Stomach (tissue), 9 donors: ENCODE measurements around the gene GKN1. TPM values are rescaled to one million over a fixed set of nuclear protein-coding genes. Genes with fewer than 3 reads are reported as not detected.

ENCODE experiments used
- DNase-seq, 2 donors: peaks; one replicate each; pipeline versions ENCODE4 v3.0.0 to v3.0.0-alpha.2; 2013 to 2019
- H3K27ac ChIP-seq, 5 donors: fragments of 200-600 bp in 4 of 5; sonication (generic) in 4 of 5; one replicate each; pipeline ENCODE4 v1.5.1; 2013 to 2019; ENCODE audit warnings: mild to moderate bottlenecking in 1 of 5, moderate library complexity in 1 of 5
- H3K27me3 ChIP-seq, 3 donors: fragments of 200-600 bp; sonication (generic); one replicate each; pipeline ENCODE4 v1.5.1; 2017 to 2019; ENCODE audit warnings: mixed run types in 1 of 3
- H3K36me3 ChIP-seq, 4 donors: fragments of 200-600 bp; sonication (generic); 1 replicate in 3 of 4; 2 replicates in 1 of 4; pipeline ENCODE4 v1.5.1; 2016 to 2019
- H3K4me1 ChIP-seq, 4 donors: fragments of 200-600 bp; sonication (generic); one replicate each; pipeline ENCODE4 v1.5.1; 2016 to 2019
- H3K4me3 ChIP-seq, 4 donors: fragments of 200-600 bp; sonication (generic) in 3 of 4; one replicate each; pipeline ENCODE4 v1.5.1; 2016 to 2019; ENCODE audit warnings: mild to moderate bottlenecking in 1 of 4
- H3K9me3 ChIP-seq, 4 donors: fragments of 200-600 bp; sonication (generic); one replicate each; pipeline ENCODE4 v1.5.1; 2016 to 2019
- CTCF ChIP-seq, 7 experiments: fragments of 450-650 bp in 4 of 7; fragments of 200-600 bp in 3 of 7; sonication (generic) in 3 of 7; IDR thresholded peaks; one replicate each; pipeline ENCODE4 v1.5.1; 2016 to 2019; ENCODE audit warnings: antibody characterized with exemption in 7 of 7, control low read depth in 2 of 7, mild to moderate bottlenecking in 1 of 7
- EP300 ChIP-seq: sonication (generic); formaldehyde crosslinking; IDR thresholded peaks from one replicate; pipeline ENCODE4 v1.6.1; 2017; ENCODE audit warnings: antibody characterized with exemption
- POLR2A ChIP-seq, 4 donors: fragments of 450-650 bp; IDR thresholded peaks; one replicate each; pipeline ENCODE4 v1.6.1; 2016; ENCODE audit warnings: antibody characterized with exemption in 4 of 4, control low read depth in 2 of 4, mild to moderate bottlenecking in 1 of 4, moderate library complexity in 1 of 4
- POLR2AphosphoS5 ChIP-seq, 3 donors: sonication (generic); formaldehyde crosslinking; IDR thresholded peaks; one replicate each; pipeline ENCODE4 v1.6.1; 2016; ENCODE audit warnings: antibody characterized with exemption in 3 of 3
- WGBS, 5 donors: extraction: QIAGEN DNeasy Blood & Tissue Kit in 3 of 5; methylation state at CpG; one replicate each; pipeline versions ENCODE4 v1.1.5 to v1.1.7; 2013 to 2018; 5-methylcytosine and 5-hydroxymethylcytosine counted together
- intact Hi-C: fragments of 100-400 bp; cut with DNase I; formaldehyde crosslinking; loops from one replicate; pipeline ENCODE4 v1.15.1; 2023; ENCODE audit warnings: low total_unique reads
- polyA plus RNA-seq, 3 donors: library from polyadenylated mRNA; stranded (reverse); fragments of 200-250 nt; gene quantifications; one replicate each; pipeline ENCODE4 v1.2.3, GENCODE V29; 2013
- total RNA-seq, 5 donors: library from RNA; depleted of rRNA; stranded (reverse); fragments of >200 nt; gene quantifications; one replicate each; pipeline versions ENCODE4 v1.1.0 to v1.2.3, GENCODE V29; 2014 to 2016
- donor health status: healthy with polysubstance abuse.
- donor health status: Bipolar disorder and iron deficiency.
- donor health status: healthy.

Gene GKN1
- total and polyA plus RNA-seq, 8 donors, result 1.7 to 7,706 (median 624) TPM

DNA sequence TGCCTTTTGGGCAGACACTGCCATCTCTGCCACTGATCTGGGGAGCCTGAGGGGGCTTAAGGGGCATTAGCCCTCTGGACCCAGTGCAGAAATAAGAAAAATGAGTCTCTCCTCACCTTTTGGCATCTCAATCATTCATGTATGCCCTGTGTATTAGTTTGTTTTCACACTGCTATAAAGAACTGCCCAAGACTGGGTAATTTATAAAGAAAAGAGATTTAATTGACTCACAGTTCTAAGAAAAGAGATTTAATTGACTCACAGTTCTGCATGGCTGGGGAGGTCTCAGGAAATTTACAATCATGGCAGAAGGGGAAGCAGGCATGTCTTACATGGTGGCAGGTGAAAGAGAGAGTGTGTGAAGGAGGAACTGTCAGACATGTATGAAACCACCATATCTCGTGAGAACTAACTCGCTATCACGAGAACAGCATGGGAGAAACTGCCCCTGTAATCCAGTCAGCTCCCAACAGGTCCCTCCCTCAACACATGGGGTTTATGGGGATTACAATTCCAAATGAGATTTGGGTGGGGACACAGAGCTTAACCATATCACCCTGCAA is 43.2 kb upstream of the GKN1 start:
- H3K9me3 ChIP-seq, result no peaks in the 10 kb centered on the region
- intact Hi-C loops, result no loop called here
- WGBS, 5 donors, result 80 to 88% (median 85%) methylated on average over 3 of the region's 3 CpGs
- H3K27me3 ChIP-seq, result no peaks in the 10 kb centered on the region
- no peak overlapping the region for H3K4me3 ChIP-seq
- no peaks in the 10 kb centered on the region for H3K36me3 ChIP-seq
- TF ChIP-seq POLR2AphosphoS5 (IDR thresholded peaks at IDR 0.05), result no peak
- TF ChIP-seq EP300, result no peak
- no peak for TF ChIP-seq CTCF (IDR thresholded peaks at IDR 0.05)
- TF ChIP-seq POLR2A (IDR thresholded peaks at IDR 0.05), result no peak
- no peak for DNase-seq
- peaks cover 0 to 14% (median 0%) of the 10 kb centered on the region in 4 donors for H3K4me1 ChIP-seq
- H3K27ac ChIP-seq, result no peak overlapping the region

DNA sequence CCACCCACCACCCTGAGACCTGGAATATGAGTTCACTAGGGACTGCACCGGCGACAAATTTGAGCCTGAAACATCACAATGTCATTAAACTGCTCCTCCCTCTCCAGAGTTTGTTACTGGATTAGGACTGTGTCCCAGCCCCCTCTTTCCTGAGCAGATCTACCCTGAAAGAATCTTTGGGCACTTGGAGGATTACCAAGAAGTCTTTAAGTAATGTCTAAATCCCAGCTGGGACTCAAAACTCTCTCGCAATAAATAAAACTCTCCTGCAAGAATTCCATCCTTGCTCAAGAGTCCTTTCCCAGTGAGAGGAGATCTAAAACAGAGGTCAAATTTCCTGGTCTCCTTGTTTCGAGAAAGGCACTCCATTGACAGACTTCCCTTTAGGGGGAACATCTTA is 42.6 kb upstream of the GKN1 start:
- Histone ChIP-seq H3K4me1 (peaks cover 0 to 18% (median 3%) of the 10 kb centered on the region in 4 donors), H3K27ac (no peak overlapping the region), H3K36me3 (no peaks in the 10 kb centered on the region), H3K9me3 (no peaks in the 10 kb centered on the region), H3K27me3 (no peaks in the 10 kb centered on the region), H3K4me3 (no peak overlapping the region)
- intact Hi-C loops, result no loop called here
- TF ChIP-seq EP300, result no peak
- no peak for TF ChIP-seq POLR2AphosphoS5 (IDR thresholded peaks at IDR 0.05)
- no peak for TF ChIP-seq CTCF (IDR thresholded peaks at IDR 0.05)
- TF ChIP-seq POLR2A (IDR thresholded peaks at IDR 0.05), result no peak
- 41 to 73% (median 50%) methylated on average over 4 of the region's 4 CpGs for WGBS, 5 donors
- DNase-seq, result peak in 1 of 2 donors; percentile 18

GRCh38 chr2:68932402-68932801 is 42.0 kb upstream of the GKN1 start:
- Histone ChIP-seq H3K27me3 (no peaks in the 10 kb centered on the region), H3K27ac (no peak overlapping the region), H3K36me3 (no peaks in the 10 kb centered on the region), H3K4me3 (no peak overlapping the region), H3K4me1 (peaks cover 0 to 18% (median 6%) of the 10 kb centered on the region in 4 donors), H3K9me3 (no peaks in the 10 kb centered on the region)
- WGBS, 5 donors, result 77 to 88% (median 81%) methylated on average over 3 to 4 of the region's 4 CpGs
- no peak for TF ChIP-seq POLR2AphosphoS5 (IDR thresholded peaks at IDR 0.05)
- no peak for TF ChIP-seq EP300
- no peak for TF ChIP-seq POLR2A (IDR thresholded peaks at IDR 0.05)
- no peak for TF ChIP-seq CTCF (IDR thresholded peaks at IDR 0.05)
- no peak for DNase-seq
- intact Hi-C loops, result no loop called here

- no peaks in the 10 kb centered on the region for H3K27me3 ChIP-seq
- H3K27ac ChIP-seq, result no peak overlapping the region
- H3K4me3 ChIP-seq, result no peak overlapping the region
- H3K4me1 ChIP-seq, result peaks cover 0 to 18% (median 6%) of the 10 kb centered on the region in 4 donors
- no peaks in the 10 kb centered on the region for H3K9me3 ChIP-seq
- no peaks in the 10 kb centered on the region for H3K36me3 ChIP-seq
- 88 to 94% (median 90%) methylated on average over 3 of the region's 3 CpGs for WGBS, 5 donors
- intact Hi-C loops, result no loop called here
- no peak for TF ChIP-seq POLR2A (IDR thresholded peaks at IDR 0.05)
- no peak for DNase-seq
These were observed 40.4 kb upstream of the GKN1 start for GRCh38 chr2:68934021-68934420.

GRCh38 chr2:68935471-68935870 is 39.0 kb upstream of the GKN1 start:
- no peak for DNase-seq
- TF ChIP-seq CTCF (IDR thresholded peaks at IDR 0.05) (no peak), EP300 (no peak), POLR2AphosphoS5 (IDR thresholded peaks at IDR 0.05) (no peak), POLR2A (IDR thresholded peaks at IDR 0.05) (no peak)
- Histone ChIP-seq H3K4me1 (peaks cover 0 to 18% (median 6%) of the 10 kb centered on the region in 4 donors), H3K27ac (no peak overlapping the region), H3K9me3 (no peaks in the 10 kb centered on the region), H3K4me3 (no peak overlapping the region), H3K36me3 (no peaks in the 10 kb centered on the region), H3K27me3 (no peaks in the 10 kb centered on the region)
- WGBS, 5 donors, result 91 to 97% (median 95%) methylated on average over 5 of the region's 5 CpGs
- intact Hi-C loops, result no loop called here
